HCT116 (cell line): ENCODE results near the gene UNC5C. TPM values are rescaled to one million over a fixed set of nuclear protein-coding genes. Genes with fewer than 3 reads are reported as not detected.

Source experiments
- ATAC-seq: fragments of 200-7000 bp; cut with Tn5 transposase; 2 replicates; pipeline ENCODE4 v1.9.1; 2020; ENCODE audit warnings: mild to moderate bottlenecking, moderate library complexity
- BruUV-seq: library from RNA; stranded (reverse); fragments of 400-500 nt; replicated peaks from 2 replicates; lab custom pipeline; 2021; lab: Mats Ljungman, UMichigan
- CTCF ChIA-PET: fragments of 300-600 bp; sonication (Branson Sonifier 250); formaldehyde crosslinking; loops from one replicate; lab custom pipeline; 2021; ENCODE audit warnings: antibody characterized with exemption; lab: Charles Lee
- POLR2A ChIA-PET: fragments of 300-600, 350-600 bp; sonication (Branson Sonifier 250); formaldehyde crosslinking; loops from one replicate; lab custom pipeline; 2021; ENCODE audit warnings: antibody characterized with exemption; lab: Charles Lee
- RAD21 ChIA-PET, 2 experiments: fragments of 300-600 bp; sonication (Branson Sonifier 250); formaldehyde crosslinking; loops; one replicate each; lab custom pipeline; 2023; ENCODE audit warnings: low total read pairs in 2 of 2; ENCODE audit not compliant: uncharacterized antibody in 2 of 2, unreplicated experiment in 2 of 2, low non-redundant PET in 1 of 2; lab: Charles Lee
- DNase-seq: peaks from one replicate; pipeline ENCODE4 v3.0.0-alpha.2; 2010; ENCODE audit warnings: low read depth, low spot score
- H2AFZ ChIP-seq: fragments of 200-600 bp; shearing (Covaris generic), sonication (generic); 2 replicates; pipeline ENCODE4 v1.6.1; 2017; ENCODE audit warnings: low read depth, mixed run types, mixed read lengths, antibody characterized with exemption, low read length; ENCODE audit not compliant: poor library complexity, severe bottlenecking
- H3K27ac ChIP-seq: 2 replicates; pipeline ENCODE4 v1.5.1; 2012; ENCODE audit warnings: low read depth, low read length
- H3K27me3 ChIP-seq: fragments of 200-600 bp; sonication (generic); 2 replicates; pipeline ENCODE4 v1.6.1; 2016; ENCODE audit warnings: mixed run types, low read length, mixed read lengths; ENCODE audit not compliant: insufficient read depth
- H3K36me3 ChIP-seq, 2 experiments: fragments of 200-500 bp in 1 of 2; fragments of 200-600 bp in 1 of 2; sonication (Bioruptor generic) in 1 of 2; sonication (generic) in 1 of 2; 2 replicates each; pipeline versions ENCODE4 v1.5.1 to v1.6.1; 2014 to 2016; ENCODE audit warnings: low read length in 2 of 2, inconsistent platforms in 1 of 2, mixed read lengths in 1 of 2, mixed run types in 1 of 2; ENCODE audit not compliant: insufficient read depth in 2 of 2, control insufficient read depth in 1 of 2
- H3K4me1 ChIP-seq, 2 experiments: fragments of 200-600 bp in 1 of 2; sonication (generic) in 1 of 2; 2 replicates each; pipeline versions ENCODE4 v1.5.1 to v1.6.1; 2012 to 2017; ENCODE audit warnings: low read length in 2 of 2, inconsistent platforms in 1 of 2, mild to moderate bottlenecking in 1 of 2, mixed read lengths in 1 of 2, mixed run types in 1 of 2, moderate library complexity in 1 of 2; ENCODE audit not compliant: insufficient read depth in 2 of 2, control insufficient read depth in 1 of 2
- H3K4me2 ChIP-seq: fragments of 200-600 bp; sonication (generic); 2 replicates; pipeline ENCODE4 v1.6.1; 2017; ENCODE audit warnings: mixed run types, low read length, mixed read lengths
- H3K4me3 ChIP-seq, 2 experiments: fragments of 200-600 bp in 1 of 2; sonication (generic) in 1 of 2; replicated peaks in 1 of 2; 2 replicates each; pipeline ENCODE4 v1.5.1; 2011 to 2016; ENCODE audit warnings: low read length in 2 of 2, control low read depth in 1 of 2, low read depth in 1 of 2, mild to moderate bottlenecking in 1 of 2, mixed read lengths in 1 of 2, mixed run types in 1 of 2
- H3K79me2 ChIP-seq: fragments of 200-600 bp; sonication (generic); 2 replicates; pipeline ENCODE4 v1.6.1; 2017; ENCODE audit warnings: mild to moderate bottlenecking, mixed run types, low read length, moderate library complexity, mixed read lengths; ENCODE audit not compliant: insufficient read depth
- H3K9ac ChIP-seq: fragments of 200-600 bp; sonication (generic); 2 replicates; pipeline ENCODE4 v1.6.1; 2016; ENCODE audit warnings: low read length, mixed read lengths
- H3K9me2 ChIP-seq: fragments of 200-600 bp; sonication (generic), shearing (Covaris generic); 2 replicates; pipeline ENCODE4 v1.6.1; 2017; ENCODE audit warnings: mixed run types, mild to moderate bottlenecking, moderate library complexity; ENCODE audit not compliant: insufficient read depth
- H3K9me3 ChIP-seq, 2 experiments: fragments of 200-500 bp in 1 of 2; fragments of 200-600 bp in 1 of 2; sonication (Bioruptor generic) in 1 of 2; sonication (generic) in 1 of 2; 2 replicates each; pipeline ENCODE4 v1.6.1; 2014 to 2017; ENCODE audit warnings: low read length in 2 of 2, mixed read lengths in 2 of 2, inconsistent platforms in 1 of 2, low read depth in 1 of 2, mild to moderate bottlenecking in 1 of 2, mixed run types in 1 of 2, moderate library complexity in 1 of 2; ENCODE audit not compliant: control insufficient read depth in 1 of 2, insufficient read depth in 1 of 2
- H4K20me1 ChIP-seq: fragments of 200-600 bp; sonication (generic), shearing (Covaris generic); 2 replicates; pipeline ENCODE4 v1.6.1; 2017; ENCODE audit warnings: mixed run types, mild to moderate bottlenecking, moderate library complexity; ENCODE audit not compliant: insufficient read depth
- ATF3 ChIP-seq: IDR thresholded peaks from 2 replicates; pipeline ENCODE4 v1.6.1; 2012
- CEBPB ChIP-seq: IDR thresholded peaks from 2 replicates; pipeline ENCODE4 v1.6.1; 2012; ENCODE audit warnings: low read depth
- CTCF ChIP-seq, 3 experiments: fragments of 200-600 bp in 1 of 3; sonication (generic) in 1 of 3; IDR thresholded peaks in 2 of 3; conservative IDR thresholded peaks in 1 of 3; 2 replicates each; pipeline ENCODE4 v1.5.1; 2012 to 2017; ENCODE audit warnings: low read depth in 2 of 3, low read length in 2 of 3, antibody characterized with exemption in 1 of 3, borderline replicate concordance in 1 of 3, control low read depth in 1 of 3, mild to moderate bottlenecking in 1 of 3, mixed read lengths in 1 of 3, mixed run types in 1 of 3, moderate library complexity in 1 of 3; ENCODE audit not compliant: insufficient read depth in 1 of 3
- ELF1 ChIP-seq: IDR thresholded peaks from 2 replicates; pipeline ENCODE4 v1.6.1; 2012; ENCODE audit warnings: low read depth, borderline replicate concordance
- EZH2phosphoT487 ChIP-seq: fragments of 200-600 bp; IDR thresholded peaks from 2 replicates; pipeline ENCODE4 v1.6.1; 2018; ENCODE audit warnings: antibody characterized with exemption, borderline replicate concordance
- FOSL1 ChIP-seq: IDR thresholded peaks from 2 replicates; pipeline ENCODE4 v1.6.1; 2012; ENCODE audit warnings: low read depth
- POLR2A ChIP-seq: IDR thresholded peaks from 2 replicates; pipeline ENCODE4 v1.7.0; 2011; ENCODE audit warnings: borderline replicate concordance; ENCODE audit not compliant: insufficient read depth, insufficient read length; ENCODE audit errors: extremely low read depth
- POLR2AphosphoS5 ChIP-seq: IDR thresholded peaks from 2 replicates; pipeline ENCODE4 v1.6.1; 2011; ENCODE audit warnings: mild to moderate bottlenecking, low read depth, low read length, moderate library complexity
- RAD21 ChIP-seq: IDR thresholded peaks from 2 replicates; pipeline ENCODE4 v1.6.1; 2012; ENCODE audit warnings: low read depth, mild to moderate bottlenecking
- REST ChIP-seq: IDR thresholded peaks from 2 replicates; pipeline ENCODE4 v1.6.1; 2012; ENCODE audit warnings: low read depth
- SIN3A ChIP-seq: IDR thresholded peaks from 2 replicates; pipeline ENCODE4 v1.6.1; 2012; ENCODE audit warnings: low read depth
- SRF ChIP-seq: IDR thresholded peaks from 2 replicates; pipeline ENCODE4 v1.6.1; 2012; ENCODE audit warnings: low read depth
- TCF7L2 ChIP-seq: IDR thresholded peaks from 2 replicates; pipeline ENCODE4 v1.7.0; 2011; ENCODE audit warnings: borderline replicate concordance, inconsistent platforms; ENCODE audit not compliant: insufficient read depth, insufficient read length; ENCODE audit errors: extremely low read depth
- YY1 ChIP-seq: IDR thresholded peaks from 2 replicates; pipeline ENCODE4 v1.6.1; 2011; ENCODE audit warnings: low read length, low read depth, moderate library complexity, mild to moderate bottlenecking; ENCODE audit not compliant: insufficient replicate concordance; ENCODE audit errors: extremely low read depth
- ZBTB33 ChIP-seq: IDR thresholded peaks from 2 replicates; pipeline ENCODE4 v1.6.1; 2011; ENCODE audit warnings: mild to moderate bottlenecking, low read length, moderate library complexity; ENCODE audit not compliant: insufficient replicate concordance; ENCODE audit errors: extremely low read depth
- ZFX ChIP-seq: fragments of 450-650 bp; IDR thresholded peaks from 2 replicates; pipeline ENCODE4 v1.6.1; 2017
- ZNF274 ChIP-seq: fragments of 200-500 bp; sonication (Bioruptor generic); IDR thresholded peaks from 2 replicates; pipeline ENCODE4 v1.6.1; 2014; ENCODE audit warnings: mild to moderate bottlenecking, low read depth, low read length, inconsistent platforms
- intact Hi-C: fragments of 100-400 bp; cut with micrococcal nuclease; formaldehyde crosslinking; loops from 2 replicates; pipeline ENCODE4 v1.10.0; 2022
- total RNA-seq: library from RNA; stranded (reverse); gene quantifications from one replicate; pipeline ENCODE4 v1.2.1, GENCODE V29; 2021; ENCODE audit not compliant: unreplicated experiment

Gene UNC5C
- total RNA-seq, 1 experiment from 2014 or later: not detected

- TF ChIP-seq REST (no peak), ZBTB33 (no peak), EZH2phosphoT487 (no peak)
Observed at GRCh38 chr4:95439896-95440295, 108.9 kb downstream of the UNC5C start (continued).

GRCh38 chr4:95439071-95439470 is 109.7 kb downstream of the UNC5C start:
- H3K27ac ChIP-seq: no peak overlapping the region
- no peaks in the 10 kb centered on the region for H3K9me3 ChIP-seq
- TF ChIP-seq RAD21: no peak
- no peak for TF ChIP-seq ELF1
- TF ChIP-seq POLR2A: no peak
- no peak for TF ChIP-seq CTCF (IDR thresholded peaks at IDR 0.05 in 2 of 3, conservative IDR thresholded peaks at IDR 0.05 in 1 of 3; ENCODE audit: borderline replicate concordance in 1 of 3, insufficient read depth in 1 of 3, low read depth in 2 of 3, low read length in 2 of 3)
- TF ChIP-seq TCF7L2: no peak
- no peak for TF ChIP-seq FOSL1
- TF ChIP-seq SRF: no peak
- no peak for TF ChIP-seq ZNF274
- no peak for TF ChIP-seq SIN3A
- no peak for TF ChIP-seq ATF3
- no peak for TF ChIP-seq ZFX
- TF ChIP-seq POLR2AphosphoS5: no peak
- no peak for TF ChIP-seq YY1
- no peak for TF ChIP-seq CEBPB
- TF ChIP-seq, all 23 proteins: peak for 0
- Histone ChIP-seq H3K9me2 (no peaks in the 10 kb centered on the region), H3K9ac (no peak overlapping the region), H3K4me2 (no peak overlapping the region), H3K4me3 (no peak overlapping the region), H4K20me1 (no peaks in the 10 kb centered on the region), H3K79me2 (no peaks in the 10 kb centered on the region), H2AFZ (no peak overlapping the region), H3K4me1 (no peaks in the 10 kb centered on the region), H3K36me3 (no peaks in the 10 kb centered on the region), H3K27me3 (no peaks in the 10 kb centered on the region)
- ATAC-seq: no peak
- ChIA-PET RAD21 (no interaction called here), POLR2A (no interaction called here), CTCF (no interaction called here)
- no peak for DNase-seq
- intact Hi-C loops: no loop called here
- BruUV-seq: no TSS peak
